HUES48 (cell line): ENCODE results near the gene CYB5R4.

Source experiments
- H3K27ac ChIP-seq: one replicate; pipeline ENCODE4 v1.7.0; 2013; ENCODE audit warnings: low read depth, low read length, inconsistent platforms
- H3K27me3 ChIP-seq: 2 replicates; pipeline ENCODE4 v1.6.1; 2013; ENCODE audit warnings: mild to moderate bottlenecking, low read length; ENCODE audit not compliant: control insufficient read depth, insufficient read depth
- H3K36me3 ChIP-seq: 2 replicates; pipeline ENCODE4 v1.6.1; 2013; ENCODE audit warnings: low read length; ENCODE audit not compliant: control insufficient read depth, insufficient read depth
- H3K4me1 ChIP-seq: 2 replicates; pipeline ENCODE4 v1.6.1; 2013; ENCODE audit warnings: mild to moderate bottlenecking, low read length; ENCODE audit not compliant: control insufficient read depth, insufficient read depth
- H3K4me3 ChIP-seq: 2 replicates; pipeline ENCODE4 v1.5.1; 2013; ENCODE audit warnings: mild to moderate bottlenecking, low read depth, low read length
- H3K9ac ChIP-seq: 2 replicates; pipeline ENCODE4 v1.6.1; 2013; ENCODE audit warnings: mild to moderate bottlenecking, low read depth, low read length, moderate library complexity
- H3K9me3 ChIP-seq: 2 replicates; pipeline ENCODE4 v1.6.1; 2013; ENCODE audit warnings: low read length; ENCODE audit not compliant: control insufficient read depth, insufficient read depth

Gene CYB5R4

DNA sequence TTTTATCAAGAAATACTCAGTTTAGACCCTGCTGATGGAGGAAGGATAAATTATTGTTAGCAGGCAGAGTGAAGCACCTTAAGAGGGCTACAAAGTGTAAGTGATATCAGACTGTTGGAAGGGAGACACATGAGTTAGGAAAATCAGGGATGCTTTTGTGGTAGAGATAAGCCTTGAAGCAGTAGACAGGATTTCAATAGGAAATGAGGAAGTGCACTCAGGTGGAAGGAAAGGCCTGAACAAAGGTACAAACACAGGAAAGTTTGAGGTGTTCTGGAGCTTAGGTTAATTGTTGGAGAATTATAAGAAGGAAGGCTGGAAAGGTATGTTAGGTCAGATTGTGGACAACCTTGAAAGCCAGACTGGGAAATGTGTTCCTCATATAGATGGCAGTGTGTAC lies 7.6 kb downstream of the CYB5R4 start:
- no peak overlapping the region for H3K4me3 ChIP-seq
- no peaks in the 10 kb centered on the region for H3K4me1 ChIP-seq
- no peaks in the 10 kb centered on the region for H3K27me3 ChIP-seq
- H3K9me3 ChIP-seq: peaks cover 12% of the 10 kb centered on the region
- H3K9ac ChIP-seq: no peak overlapping the region
- H3K27ac ChIP-seq: no peak overlapping the region
- peaks cover 28% of the 10 kb centered on the region for H3K36me3 ChIP-seq

DNA sequence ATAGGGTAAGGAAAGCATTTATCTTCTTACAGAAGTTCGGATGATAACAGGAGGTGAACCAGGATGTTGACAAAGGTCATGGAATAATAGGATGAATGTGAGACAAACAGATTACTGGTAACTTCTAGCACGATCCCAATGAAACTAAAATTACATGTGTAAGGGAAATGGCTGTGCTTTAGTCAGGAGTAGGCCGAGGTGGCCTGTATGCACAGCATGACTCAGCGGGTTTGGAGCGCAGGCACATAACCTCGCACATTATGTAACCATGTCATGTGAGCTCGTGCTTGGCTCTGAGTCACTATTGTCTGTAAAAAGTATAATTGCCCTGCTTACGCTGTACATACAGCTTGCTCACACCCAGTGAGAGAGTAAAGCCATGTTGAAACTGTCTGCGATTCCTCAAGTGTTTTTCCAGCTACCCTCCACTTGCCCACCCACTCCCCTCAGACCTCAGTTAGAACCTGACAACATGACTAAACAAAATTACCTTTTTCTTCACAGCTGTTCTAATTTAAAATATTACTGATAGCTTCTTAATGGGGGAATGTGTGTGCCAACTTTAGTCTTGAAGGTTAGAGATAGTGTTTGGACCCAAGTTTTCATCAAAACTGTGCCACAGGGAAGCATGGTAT lies 8.2 kb downstream of the CYB5R4 start:
- Histone ChIP-seq H3K9me3 (peaks cover 12% of the 10 kb centered on the region), H3K27ac (no peak overlapping the region), H3K9ac (no peak overlapping the region), H3K27me3 (no peaks in the 10 kb centered on the region), H3K4me3 (no peak overlapping the region), H3K4me1 (no peaks in the 10 kb centered on the region), H3K36me3 (peaks cover 28% of the 10 kb centered on the region)

DNA sequence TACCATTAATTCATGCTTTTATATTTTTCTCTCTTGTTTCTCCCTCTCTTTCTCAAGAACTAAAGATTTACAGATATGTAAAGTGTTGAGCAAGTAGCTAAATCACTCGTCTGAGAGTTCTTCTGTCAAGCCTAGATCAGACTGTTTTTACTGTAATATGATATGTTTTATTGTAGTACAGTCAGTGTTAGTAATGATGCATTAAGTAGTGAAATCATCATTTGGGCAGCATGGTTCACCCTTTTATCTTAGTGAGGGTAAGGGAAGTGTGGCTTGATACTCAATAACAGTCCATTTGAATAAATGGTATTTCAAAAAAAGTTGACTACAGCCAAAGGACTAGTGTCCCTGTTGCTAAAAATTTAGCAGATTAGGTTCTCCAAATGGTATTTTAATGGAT lies 9.2 kb downstream of the CYB5R4 start:
- no peaks in the 10 kb centered on the region for H3K27me3 ChIP-seq
- no peak overlapping the region for H3K27ac ChIP-seq
- peaks cover 28% of the 10 kb centered on the region for H3K36me3 ChIP-seq
- H3K4me1 ChIP-seq: no peaks in the 10 kb centered on the region
- H3K9me3 ChIP-seq: peaks cover 12% of the 10 kb centered on the region
- no peak overlapping the region for H3K4me3 ChIP-seq
- H3K9ac ChIP-seq: no peak overlapping the region

DNA sequence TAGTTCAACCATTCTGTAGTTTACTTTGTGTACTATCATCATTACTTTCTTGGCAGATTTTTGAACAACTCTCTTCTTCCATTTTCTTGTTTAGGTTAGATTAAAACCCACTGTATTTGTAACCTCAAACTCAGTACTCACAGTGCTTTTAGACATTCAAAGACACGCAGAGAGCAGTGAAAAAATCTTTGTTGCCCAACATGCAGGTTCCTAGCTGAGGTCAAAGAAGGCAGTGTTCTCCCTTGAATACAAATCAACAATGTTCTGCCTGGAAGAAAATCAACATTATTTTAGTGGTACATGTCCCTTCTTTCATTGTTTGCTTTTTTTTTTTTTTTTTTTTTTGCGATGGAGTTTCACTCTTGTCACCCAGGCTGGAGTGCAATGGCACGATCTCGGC lies 11.2 kb downstream of the CYB5R4 start:
- H3K36me3 ChIP-seq: peaks cover 14% of the 10 kb centered on the region
- peaks cover 12% of the 10 kb centered on the region for H3K9me3 ChIP-seq
- H3K9ac ChIP-seq: no peak overlapping the region
- no peak overlapping the region for H3K27ac ChIP-seq
- no peaks in the 10 kb centered on the region for H3K4me1 ChIP-seq
- no peaks in the 10 kb centered on the region for H3K27me3 ChIP-seq
- no peak overlapping the region for H3K4me3 ChIP-seq

DNA sequence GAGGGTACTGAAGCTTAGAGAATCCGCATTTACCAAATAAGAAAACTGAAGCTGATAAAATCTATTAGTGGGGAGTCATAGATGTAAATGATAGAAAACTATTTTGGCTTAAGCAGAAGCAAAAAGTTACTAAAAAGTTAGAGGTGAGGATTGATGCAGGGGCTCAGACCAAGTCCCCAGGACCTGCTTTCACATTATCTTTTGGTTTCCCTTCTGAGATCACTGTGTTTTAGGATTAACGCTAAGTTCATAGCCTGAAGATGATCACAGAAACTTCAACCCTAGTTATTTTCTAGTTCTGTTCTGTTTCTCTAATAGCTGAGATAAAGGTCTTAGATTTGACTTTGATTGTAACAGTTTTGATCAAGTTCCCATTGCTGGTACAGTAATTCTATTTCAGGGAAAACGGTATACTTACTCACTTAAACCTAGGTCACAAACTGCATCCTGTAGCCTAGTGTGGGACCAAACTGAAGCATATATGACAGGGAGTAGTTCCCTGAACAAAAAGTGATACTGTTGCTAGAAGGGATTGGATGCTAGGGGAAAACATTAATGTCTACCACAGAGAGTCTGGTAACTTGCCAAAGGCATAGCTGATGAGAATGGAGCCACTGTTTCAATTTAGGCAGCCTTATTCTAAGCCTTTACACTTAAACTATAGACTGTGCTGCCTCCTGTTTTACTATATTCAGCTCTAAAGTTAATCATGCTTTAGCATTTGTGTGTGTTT lies 13.1 kb downstream of the CYB5R4 start:
- Histone ChIP-seq H3K4me3 (no peak overlapping the region), H3K9ac (no peak overlapping the region), H3K27ac (no peak overlapping the region), H3K27me3 (no peaks in the 10 kb centered on the region), H3K4me1 (no peaks in the 10 kb centered on the region), H3K36me3 (peaks cover 3% of the 10 kb centered on the region), H3K9me3 (peaks cover 4% of the 10 kb centered on the region; the same call in 1 of the 2 replicates)

DNA sequence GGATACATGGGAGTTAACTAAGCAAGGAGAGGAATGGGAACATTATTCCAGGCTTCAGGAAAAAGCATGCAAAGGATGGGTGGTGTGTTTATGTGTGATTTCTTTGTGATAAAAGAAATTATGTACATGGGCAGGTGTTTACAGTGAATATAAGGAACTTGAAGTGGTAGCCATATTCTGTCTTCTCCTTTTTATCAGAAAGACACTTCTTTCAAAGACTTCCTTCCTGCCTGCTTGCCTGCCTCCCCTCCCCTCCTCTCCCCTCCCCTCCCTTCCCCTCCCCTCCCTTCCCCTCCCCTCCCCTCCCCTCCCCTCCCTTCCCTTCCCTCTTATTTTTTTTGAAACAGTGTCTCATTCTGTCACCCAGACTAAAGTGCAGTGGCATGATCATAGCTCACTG lies 14.4 kb downstream of the CYB5R4 start:
- Histone ChIP-seq H3K9ac (no peak overlapping the region), H3K4me3 (no peak overlapping the region), H3K4me1 (no peaks in the 10 kb centered on the region), H3K9me3 (no peaks in the 10 kb centered on the region), H3K27me3 (no peaks in the 10 kb centered on the region), H3K27ac (no peak overlapping the region), H3K36me3 (no peaks in the 10 kb centered on the region)

DNA sequence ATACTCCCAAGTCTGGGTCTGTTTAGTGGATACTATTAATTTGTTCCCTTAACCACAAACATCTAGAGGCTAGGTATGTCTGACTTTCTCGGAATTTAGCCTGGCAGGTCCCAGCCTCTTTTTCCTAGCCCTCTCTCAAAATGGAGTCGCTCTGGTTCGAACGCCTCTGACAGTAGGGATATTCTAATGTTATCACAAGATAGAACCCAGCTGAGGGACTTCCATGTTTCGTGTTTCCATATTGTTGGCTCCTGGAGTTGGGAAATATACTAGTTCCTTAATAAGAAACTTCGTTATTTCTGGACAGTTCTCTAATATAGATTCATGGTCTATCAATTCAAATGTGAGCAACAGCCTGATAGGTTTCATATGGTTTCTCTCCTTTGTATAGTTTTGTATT lies 16.4 kb downstream of the CYB5R4 start:
- H3K4me3 ChIP-seq: no peak overlapping the region
- no peaks in the 10 kb centered on the region for H3K27me3 ChIP-seq
- no peaks in the 10 kb centered on the region for H3K4me1 ChIP-seq
- no peak overlapping the region for H3K27ac ChIP-seq
- no peak overlapping the region for H3K9ac ChIP-seq
- no peaks in the 10 kb centered on the region for H3K9me3 ChIP-seq
- no peaks in the 10 kb centered on the region for H3K36me3 ChIP-seq

DNA sequence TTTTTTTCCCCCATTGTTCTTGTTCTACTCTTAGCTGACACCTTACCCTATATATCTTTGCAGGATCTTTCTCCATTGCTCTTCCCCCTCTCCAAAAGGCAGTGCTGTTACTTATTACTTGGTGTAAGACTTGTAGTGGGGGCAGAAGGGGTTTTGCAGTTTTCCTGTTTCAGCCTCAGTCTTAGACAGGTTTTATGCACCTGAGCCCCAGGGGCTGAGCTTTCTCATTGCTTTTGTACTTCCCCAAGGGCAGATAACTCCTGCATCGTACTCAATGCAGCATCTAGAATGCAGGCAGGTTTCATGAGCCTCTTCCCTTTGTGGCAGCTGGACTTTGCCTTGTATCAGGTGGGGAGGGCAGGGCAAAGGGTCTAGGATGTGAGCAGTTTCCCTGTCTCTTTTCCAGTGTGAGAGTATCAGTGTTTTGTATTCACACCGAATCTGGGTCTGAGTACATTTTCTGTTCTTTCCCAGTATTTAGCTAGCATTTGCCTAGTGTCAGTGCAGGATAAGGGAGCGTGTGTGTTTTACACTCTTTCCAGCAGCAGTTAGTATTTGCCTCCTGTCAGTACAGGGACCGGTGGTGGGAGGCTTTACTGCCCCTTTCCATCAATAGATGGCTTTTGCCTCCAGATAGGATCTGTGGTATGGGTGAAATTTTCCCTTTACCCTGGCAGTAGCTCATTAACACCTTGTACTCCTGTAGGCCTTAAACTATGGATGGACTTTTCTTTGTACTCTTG lies 19.6 kb downstream of the CYB5R4 start:
- H3K27me3 ChIP-seq: no peaks in the 10 kb centered on the region
- no peaks in the 10 kb centered on the region for H3K36me3 ChIP-seq
- no peak overlapping the region for H3K9ac ChIP-seq
- no peaks in the 10 kb centered on the region for H3K9me3 ChIP-seq
- H3K4me3 ChIP-seq: no peak overlapping the region
- no peak overlapping the region for H3K27ac ChIP-seq
- no peaks in the 10 kb centered on the region for H3K4me1 ChIP-seq

DNA sequence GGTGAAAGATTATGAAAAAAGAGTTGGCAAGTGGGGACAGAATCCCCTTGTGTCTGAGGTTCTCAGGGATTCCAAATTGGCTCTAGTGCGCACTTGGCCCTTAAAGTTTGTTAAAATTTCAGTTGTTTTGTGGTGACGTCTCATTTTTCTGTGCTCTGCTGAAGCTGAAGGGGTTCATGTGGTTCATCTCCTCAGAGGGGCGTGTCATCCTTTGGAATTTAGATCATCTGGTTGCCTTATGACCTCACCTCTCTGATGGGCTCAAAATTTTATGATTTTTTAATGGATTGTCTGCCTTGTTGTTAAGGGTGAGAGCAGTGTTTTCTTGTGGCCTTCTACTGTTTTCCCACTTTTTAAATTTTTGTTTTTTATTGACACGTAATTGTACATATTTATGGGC lies 20.3 kb downstream of the CYB5R4 start:
- Histone ChIP-seq H3K4me1 (no peaks in the 10 kb centered on the region), H3K9ac (no peak overlapping the region), H3K27me3 (no peaks in the 10 kb centered on the region), H3K4me3 (no peak overlapping the region), H3K27ac (no peak overlapping the region), H3K36me3 (no peaks in the 10 kb centered on the region), H3K9me3 (no peaks in the 10 kb centered on the region)

DNA sequence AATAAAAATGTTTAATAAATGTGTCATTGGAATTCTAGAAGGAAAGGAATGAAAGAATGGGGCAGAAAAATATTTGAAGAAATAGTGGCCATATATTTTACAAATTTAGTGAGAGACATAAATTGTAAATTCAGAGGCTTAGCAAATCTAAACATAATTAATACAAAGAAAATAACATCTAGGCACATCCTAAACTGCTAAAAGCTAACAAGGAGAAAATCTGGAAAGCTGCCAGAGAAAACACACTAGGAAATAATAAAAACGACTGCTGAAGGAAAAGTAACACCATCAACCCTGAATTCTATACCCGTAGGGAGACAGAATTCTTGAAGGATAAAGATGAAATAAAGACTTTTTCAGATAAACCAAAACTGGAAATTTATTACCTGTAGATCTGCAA lies 23.8 kb downstream of the CYB5R4 start:
- H3K27me3 ChIP-seq: no peaks in the 10 kb centered on the region

DNA sequence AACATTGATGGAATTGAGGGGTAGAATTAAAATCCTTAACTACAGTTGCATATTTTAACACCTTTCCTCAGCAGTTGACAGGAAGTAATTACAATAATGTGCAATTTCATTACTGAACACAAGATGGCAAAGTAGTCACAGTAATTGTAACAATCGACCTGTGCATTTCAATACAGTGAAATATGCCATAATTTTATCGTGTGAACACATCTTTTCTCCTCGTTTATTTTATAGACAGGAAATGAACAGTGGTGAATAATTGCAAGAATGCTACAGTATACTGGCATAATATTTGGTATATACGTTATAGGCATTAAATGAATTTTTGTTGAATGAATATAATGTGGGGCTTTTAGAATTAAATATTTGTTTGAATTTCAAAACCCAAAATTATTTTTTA lies 25.0 kb downstream of the CYB5R4 start:
- Histone ChIP-seq H3K36me3 (no peaks in the 10 kb centered on the region), H3K9me3 (no peaks in the 10 kb centered on the region), H3K4me1 (no peaks in the 10 kb centered on the region), H3K27me3 (no peaks in the 10 kb centered on the region), H3K27ac (no peak overlapping the region), H3K9ac (no peak overlapping the region), H3K4me3 (no peak overlapping the region)

More for the DNA sequence above, 23.8 kb downstream of the CYB5R4 start:
- Histone ChIP-seq H3K27ac (no peak overlapping the region), H3K9ac (no peak overlapping the region), H3K9me3 (no peaks in the 10 kb centered on the region), H3K4me3 (no peak overlapping the region), H3K4me1 (no peaks in the 10 kb centered on the region), H3K36me3 (no peaks in the 10 kb centered on the region)
